UCSD-AML1 (cell line): ENCODE data around the gene KLHL3.

Source experiments
- DNase-seq: peaks from one replicate; lab custom pipeline; 2025; ENCODE audit not compliant: unreplicated experiment; lab: John Stamatoyannopoulos, UW

Gene KLHL3

DNA sequence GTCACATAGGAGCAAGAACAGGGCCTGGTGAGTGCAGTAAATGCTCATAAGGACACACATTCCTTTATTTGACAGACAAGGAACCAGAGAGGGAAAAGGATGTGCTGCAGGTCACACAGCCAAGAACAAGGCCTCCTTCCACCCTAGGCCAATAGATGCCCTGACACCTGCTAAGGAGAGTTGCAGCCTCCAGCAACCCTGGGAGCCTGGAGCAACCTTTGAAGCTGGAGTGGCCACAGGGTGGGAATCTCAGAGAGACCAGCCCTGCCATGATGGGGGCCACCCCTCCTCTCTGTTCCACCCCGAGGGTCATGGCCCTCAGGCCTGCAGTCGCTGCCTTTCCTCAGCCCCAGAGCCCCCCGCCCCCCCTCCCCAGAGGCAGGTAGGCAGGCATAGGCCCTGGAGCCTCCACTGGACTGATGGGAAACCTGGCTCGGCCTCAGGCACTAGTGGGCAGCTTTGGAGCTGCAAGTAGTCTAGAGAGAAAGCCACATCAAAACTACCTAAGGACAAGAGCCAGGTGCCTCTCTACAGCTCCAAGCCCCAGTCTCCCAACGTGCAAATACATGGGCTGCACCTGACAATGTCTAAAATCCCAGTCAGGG lies 120.6 kb downstream of the KLHL3 start:
- no peak for DNase-seq

DNA sequence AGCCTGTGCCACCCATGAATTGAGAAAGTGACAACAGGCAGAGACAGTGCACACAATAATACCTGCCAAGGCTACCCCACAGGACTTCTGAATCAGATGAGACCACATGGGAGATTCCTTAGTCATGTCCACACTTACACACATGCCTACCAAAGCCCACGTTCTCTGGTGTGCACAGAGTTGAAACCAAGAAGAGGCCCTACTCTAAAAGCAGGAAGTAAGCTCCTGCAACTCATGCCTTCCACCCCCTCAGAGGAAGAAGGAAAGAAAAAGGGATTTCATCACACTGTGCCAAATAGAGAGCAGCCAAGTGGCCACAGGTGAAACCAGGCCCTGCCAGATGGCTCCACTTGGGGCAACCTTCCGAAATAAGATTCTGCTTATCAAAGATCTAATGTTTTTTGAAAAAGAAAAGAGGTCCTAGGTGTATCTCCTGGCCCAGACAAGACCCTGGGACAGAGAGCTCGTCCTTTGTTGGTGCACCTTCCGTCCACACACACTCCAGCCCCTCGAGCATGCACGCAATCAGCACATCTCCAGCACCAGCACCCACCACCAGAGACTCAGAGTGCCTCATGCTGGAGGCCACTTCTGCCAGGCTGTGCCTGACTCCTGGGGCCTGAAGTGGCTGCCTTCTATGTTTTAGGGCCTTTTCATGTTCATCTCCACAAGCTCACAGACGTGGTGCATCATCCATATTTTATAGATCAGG lies 122.2 kb downstream of the KLHL3 start:
- no peak for DNase-seq

DNA sequence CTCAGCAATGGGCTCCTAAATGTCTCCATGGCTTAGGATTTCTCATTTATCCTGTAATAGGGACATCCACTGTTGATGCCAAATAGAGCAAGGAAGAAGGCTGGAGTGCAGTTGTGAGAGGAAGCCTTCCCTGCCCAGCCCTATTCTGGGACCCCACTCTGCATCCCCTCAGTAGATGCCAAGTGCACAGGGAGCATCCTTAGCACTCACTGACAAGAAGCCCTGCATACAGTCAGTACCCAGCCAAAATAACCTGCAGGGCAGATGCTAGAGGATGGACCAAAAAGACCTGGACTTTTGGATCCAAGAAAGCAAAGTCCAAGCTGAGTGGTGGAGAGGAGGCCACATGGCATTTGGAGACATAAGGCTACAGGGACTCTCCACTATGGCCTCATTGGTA lies 123.3 kb downstream of the KLHL3 start:
- no peak for DNase-seq

- DNase-seq = no peak
Measured at GRCh38 chr5:137611794-137612435, 124.0 kb downstream of the KLHL3 start.

GRCh38 chr5:137611011-137611580 lies 124.8 kb downstream of the KLHL3 start:
- no peak for DNase-seq

DNA sequence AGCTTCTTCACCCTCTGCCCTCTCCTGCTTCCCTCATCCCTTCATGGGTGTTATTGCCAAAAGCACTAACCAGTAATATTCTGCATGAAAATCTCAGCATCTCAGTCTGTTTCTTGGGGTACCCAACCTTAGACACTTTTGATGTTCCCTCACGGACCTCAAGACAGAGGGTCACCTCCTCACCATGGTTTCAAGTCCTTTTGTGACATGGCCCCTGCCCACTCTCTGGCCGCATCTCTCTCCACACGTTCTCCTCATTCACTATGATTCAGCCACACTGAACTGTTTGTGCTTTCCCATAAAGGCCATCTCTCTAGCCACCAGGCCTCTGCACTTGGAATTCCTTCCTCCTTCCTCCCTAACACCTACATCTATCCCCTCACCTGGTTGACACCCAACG lies 125.3 kb downstream of the KLHL3 start:
- no peak for DNase-seq

GRCh38 chr5:137609127-137609526 lies 126.8 kb downstream of the KLHL3 start:
- DNase-seq = no peak

DNA sequence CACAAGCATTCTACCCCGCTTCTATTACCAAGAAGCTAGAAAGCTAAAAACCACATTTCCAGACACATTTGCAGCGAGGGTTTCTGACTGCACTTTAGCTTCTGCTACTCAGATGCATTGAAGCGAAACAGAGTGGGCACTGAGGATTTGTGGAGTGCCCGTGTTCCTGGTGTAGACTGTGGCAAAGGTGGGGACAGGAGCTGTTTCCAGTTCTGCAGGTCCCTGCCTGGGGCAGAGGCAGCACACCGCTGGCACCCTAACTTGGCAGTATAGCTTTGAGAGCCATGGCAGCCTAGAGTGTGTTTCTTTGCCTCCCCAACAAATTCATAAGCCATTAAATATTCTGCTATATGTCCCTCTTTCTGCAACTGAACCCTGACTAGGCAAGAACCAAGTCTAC lies 128.1 kb downstream of the KLHL3 start:
- DNase-seq = no peak

- DNase-seq = no peak
Measured at GRCh38 chr5:137606401-137606800, 129.5 kb downstream of the KLHL3 start.

DNA sequence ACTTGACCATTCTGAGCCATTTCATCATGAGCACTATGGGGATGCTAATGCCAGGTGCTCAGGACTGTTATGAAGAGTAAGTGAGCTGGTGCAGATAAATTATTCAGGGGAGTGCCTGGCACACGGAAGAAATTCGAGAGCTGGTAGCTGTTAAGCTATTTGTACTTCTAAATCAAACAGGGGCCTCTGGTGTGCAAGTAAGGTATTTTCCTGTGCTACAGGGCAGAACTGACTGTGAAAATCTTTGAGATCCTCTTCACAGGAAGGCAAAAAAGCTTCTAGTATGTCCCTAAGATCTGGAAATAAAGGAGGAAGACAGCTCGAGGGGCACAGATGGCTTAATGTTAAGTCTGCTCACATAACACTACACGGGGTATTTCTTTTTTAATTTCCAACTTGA lies 130.5 kb downstream of the KLHL3 start:
- DNase-seq = no peak

- no peak for DNase-seq
Measured at GRCh38 chr5:137604348-137605095, 131.4 kb downstream of the KLHL3 start.

DNA sequence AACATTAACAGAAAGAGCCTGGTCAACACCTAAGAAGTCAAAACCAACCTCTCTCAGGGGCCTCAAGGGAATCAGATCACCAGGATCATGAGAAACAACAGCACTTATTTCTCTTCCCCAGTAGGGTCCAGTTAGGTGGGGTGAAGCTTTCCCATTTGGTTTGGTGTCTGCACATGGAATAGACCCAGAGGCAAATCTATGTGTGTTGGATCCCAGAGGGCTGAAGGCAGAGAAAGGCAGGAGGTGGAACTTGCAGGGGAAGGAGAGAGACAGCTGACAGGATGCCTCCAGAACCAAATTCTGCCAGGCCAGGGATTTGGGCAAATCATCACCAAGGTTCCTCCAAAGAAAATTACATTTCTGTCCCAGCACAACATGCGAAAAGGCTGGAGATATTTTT lies 132.0 kb downstream of the KLHL3 start:
- DNase-seq = no peak

GRCh38 chr5:137603356-137603755 lies 132.5 kb downstream of the KLHL3 start:
- DNase-seq = no peak

DNA sequence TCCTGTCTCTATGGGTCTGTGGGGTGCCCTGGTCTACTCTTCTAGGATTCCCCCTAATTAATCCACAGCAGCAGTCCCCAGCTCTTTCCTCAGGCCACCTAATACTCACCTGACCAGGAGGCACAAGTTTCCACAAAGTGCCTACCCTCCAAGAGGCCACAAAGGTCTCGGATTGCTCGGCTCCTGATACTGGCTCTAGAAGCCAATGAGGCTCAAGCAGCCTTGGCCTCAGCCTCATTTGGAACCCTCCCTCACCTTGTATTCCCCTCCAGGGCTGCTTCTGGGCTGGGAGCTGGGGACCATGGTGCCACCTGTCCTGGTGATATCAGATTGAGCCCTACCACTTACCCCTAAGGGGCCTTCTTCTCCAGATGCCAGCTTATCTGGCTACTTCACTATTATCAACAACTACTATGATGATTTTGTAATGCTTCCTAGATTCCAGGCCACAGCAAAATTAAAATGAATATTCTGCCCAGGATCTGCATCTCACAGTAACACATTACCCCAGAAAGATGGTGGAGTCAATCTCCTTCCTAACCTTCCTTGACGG lies 133.1 kb downstream of the KLHL3 start:
- DNase-seq = no peak

DNA sequence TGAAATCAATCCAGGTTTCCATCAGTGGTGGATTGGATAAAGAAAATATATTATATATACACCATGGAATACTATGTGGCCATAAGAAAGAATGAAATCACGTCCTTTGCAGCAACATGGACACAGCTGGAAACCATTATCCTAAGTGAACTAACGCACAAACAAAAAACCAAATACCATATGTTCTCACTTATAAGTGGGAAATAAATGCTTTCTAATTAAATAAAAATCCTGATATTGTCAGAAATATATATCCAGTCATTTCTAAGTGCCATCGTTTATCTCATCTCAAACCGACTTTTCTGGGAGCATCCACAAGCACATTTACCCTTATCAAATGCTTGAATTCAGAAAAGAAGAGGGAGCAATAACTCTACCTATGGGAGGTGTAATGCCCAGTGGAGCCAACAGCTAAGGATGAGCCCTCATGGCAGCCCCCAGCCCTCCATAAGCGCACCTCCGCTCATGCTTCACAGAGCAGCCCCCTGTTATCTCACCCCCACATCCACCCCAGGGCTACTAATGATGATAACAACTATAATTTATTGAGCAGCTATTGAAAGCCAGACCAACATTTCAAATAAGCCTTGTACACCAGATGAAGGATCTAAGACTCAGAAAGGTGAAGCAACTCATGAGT lies 135.0 kb downstream of the KLHL3 start:
- no peak for DNase-seq

DNA sequence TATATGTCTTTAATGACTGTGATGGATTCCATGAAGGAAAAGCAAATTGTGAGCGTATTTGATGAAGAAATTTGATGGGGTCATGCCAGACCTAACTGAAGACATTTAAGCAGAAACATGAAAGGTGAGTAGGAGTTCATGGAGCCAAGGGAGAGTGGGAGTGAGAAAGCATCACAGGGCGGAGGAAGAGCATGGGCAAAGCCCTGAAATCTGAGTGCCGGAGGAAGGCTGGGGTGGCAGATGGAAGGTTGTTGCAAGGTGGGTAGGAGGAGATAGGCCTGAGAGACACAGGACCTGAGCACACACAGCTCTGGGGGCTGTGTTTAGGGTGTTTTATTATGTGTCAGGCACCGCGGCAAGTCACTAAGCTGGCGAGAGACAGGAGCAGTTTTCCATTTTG lies 136.4 kb downstream of the KLHL3 start:
- DNase-seq = no peak

DNA sequence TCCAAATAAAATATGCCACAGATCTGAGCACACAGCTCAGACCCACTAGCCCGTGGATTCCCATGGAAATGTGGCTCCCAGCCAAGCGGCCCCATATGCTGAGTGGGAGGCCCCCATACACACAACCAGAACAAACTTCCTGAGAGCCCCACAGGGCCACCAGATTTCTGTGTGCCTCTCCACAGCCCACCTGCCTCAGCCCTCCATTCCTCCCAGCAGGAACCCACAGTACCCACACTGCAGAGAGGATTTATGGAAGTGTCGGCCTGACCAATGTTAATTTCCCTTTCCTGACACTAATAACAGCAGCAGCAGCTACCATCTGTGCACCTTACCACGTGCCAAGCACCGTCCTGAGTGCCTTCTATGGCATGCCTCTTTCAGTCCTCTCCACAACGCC lies 137.5 kb downstream of the KLHL3 start:
- DNase-seq = no peak

GRCh38 chr5:137596941-137597340 lies 138.9 kb downstream of the KLHL3 start:
- DNase-seq = no peak

- DNase-seq = no peak
Measured at GRCh38 chr5:137595396-137596079, 140.4 kb downstream of the KLHL3 start.

GRCh38 chr5:137594717-137595116 lies 141.2 kb downstream of the KLHL3 start:
- DNase-seq = no peak
